ENCODE results near the gene L3MBTL4. TPM values are rescaled to one million over a fixed set of nuclear protein-coding genes. Genes with fewer than 3 reads are reported as not detected.
"Not testable (repeated sequence)": the region's sequence is repeated elsewhere in the genome, so short reads cannot be mapped to it uniquely, and the experiment has no call there.

The L3MBTL4 gene
- total and polyA plus RNA-seq, 4 donors, result 2.3 to 15.0 (median 5.0) TPM

DNA sequence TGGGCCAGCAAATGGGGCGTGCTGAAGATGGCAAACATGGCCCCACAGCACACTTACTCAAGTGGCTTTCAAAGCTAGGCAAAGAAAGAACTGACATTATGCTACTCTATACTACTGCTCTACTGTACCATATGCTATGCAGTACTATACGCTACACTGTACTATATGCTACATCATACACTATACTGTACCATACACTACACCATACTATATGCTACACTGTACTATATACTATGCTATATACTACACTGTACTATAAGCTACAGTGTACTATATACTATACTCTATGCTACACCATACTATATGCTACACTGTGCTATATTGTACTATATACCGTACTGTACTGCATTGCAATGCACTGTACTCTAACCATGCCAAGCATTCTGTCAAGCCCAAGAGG, 275.7 kb downstream of the L3MBTL4 start:
- Histone ChIP-seq H3K9me3 (ENCODE audit: control insufficient read depth in 4 of 4, low read length in 3 of 4) (no peaks in the 10 kb centered on the region), H3K27ac (ENCODE audit: low read depth in 1 of 2, low read length in 2 of 2) (no peak overlapping the region), H3K4me1 (ENCODE audit: control insufficient read depth in 4 of 4, insufficient read depth in 4 of 4, low read length in 3 of 4) (peaks cover 0 to 3% (median 0%) of the 10 kb centered on the region in 4 donors), H3K4me3 (ENCODE audit: low read depth in 1 of 3, low read length in 3 of 3) (no peak overlapping the region), H3K36me3 (ENCODE audit: control insufficient read depth in 4 of 4, insufficient read depth in 3 of 4, low read depth in 1 of 4, low read length in 3 of 4) (no peaks in the 10 kb centered on the region), H3K9ac (ENCODE audit: low read depth in 1 of 2, low read length in 2 of 2) (no peak overlapping the region), H3K27me3 (ENCODE audit: control insufficient read depth in 4 of 4, insufficient read depth in 4 of 4, low read length in 3 of 4) (no peaks in the 10 kb centered on the region)
- no peak for DNase-seq (ENCODE audit: low spot score)
- TF ChIP-seq HNF4A (conservative IDR thresholded peaks at IDR 0.05) (no peak), HNF4G (IDR thresholded peaks at IDR 0.05) (no peak), RXRA (IDR thresholded peaks at IDR 0.05) (no peak), FOXA1 (IDR thresholded peaks at IDR 0.05) (no peak), NR2F2 (IDR thresholded peaks at IDR 0.05) (no peak), SP1 (IDR thresholded peaks at IDR 0.05) (no peak), GABPA (IDR thresholded peaks at IDR 0.05 in 1 of 2, conservative IDR thresholded peaks at IDR 0.05 in 1 of 2) (no peak), RAD21 (IDR thresholded peaks at IDR 0.05) (no peak), EGR1 (IDR thresholded peaks at IDR 0.05; ENCODE audit: low read depth in 2 of 2) (no peak), JUND (IDR thresholded peaks at IDR 0.05) (no peak), TAF1 (conservative IDR thresholded peaks at IDR 0.05) (no peak)
- TF ChIP-seq, protein P1, sequence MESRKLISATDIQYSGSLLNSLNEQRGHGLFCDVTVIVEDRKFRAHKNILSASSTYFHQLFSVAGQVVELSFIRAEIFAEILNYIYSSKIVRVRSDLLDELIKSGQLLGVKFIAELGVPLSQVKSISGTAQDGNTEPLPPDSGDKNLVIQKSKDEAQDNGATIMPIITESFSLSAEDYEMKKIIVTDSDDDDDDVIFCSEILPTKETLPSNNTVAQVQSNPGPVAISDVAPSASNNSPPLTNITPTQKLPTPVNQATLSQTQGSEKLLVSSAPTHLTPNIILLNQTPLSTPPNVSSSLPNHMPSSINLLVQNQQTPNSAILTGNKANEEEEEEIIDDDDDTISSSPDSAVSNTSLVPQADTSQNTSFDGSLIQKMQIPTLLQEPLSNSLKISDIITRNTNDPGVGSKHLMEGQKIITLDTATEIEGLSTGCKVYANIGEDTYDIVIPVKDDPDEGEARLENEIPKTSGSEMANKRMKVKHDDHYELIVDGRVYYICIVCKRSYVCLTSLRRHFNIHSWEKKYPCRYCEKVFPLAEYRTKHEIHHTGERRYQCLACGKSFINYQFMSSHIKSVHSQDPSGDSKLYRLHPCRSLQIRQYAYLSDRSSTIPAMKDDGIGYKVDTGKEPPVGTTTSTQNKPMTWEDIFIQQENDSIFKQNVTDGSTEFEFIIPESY (IDR thresholded peaks at IDR 0.05), result no peak
- TF ChIP-seq, protein P2, sequence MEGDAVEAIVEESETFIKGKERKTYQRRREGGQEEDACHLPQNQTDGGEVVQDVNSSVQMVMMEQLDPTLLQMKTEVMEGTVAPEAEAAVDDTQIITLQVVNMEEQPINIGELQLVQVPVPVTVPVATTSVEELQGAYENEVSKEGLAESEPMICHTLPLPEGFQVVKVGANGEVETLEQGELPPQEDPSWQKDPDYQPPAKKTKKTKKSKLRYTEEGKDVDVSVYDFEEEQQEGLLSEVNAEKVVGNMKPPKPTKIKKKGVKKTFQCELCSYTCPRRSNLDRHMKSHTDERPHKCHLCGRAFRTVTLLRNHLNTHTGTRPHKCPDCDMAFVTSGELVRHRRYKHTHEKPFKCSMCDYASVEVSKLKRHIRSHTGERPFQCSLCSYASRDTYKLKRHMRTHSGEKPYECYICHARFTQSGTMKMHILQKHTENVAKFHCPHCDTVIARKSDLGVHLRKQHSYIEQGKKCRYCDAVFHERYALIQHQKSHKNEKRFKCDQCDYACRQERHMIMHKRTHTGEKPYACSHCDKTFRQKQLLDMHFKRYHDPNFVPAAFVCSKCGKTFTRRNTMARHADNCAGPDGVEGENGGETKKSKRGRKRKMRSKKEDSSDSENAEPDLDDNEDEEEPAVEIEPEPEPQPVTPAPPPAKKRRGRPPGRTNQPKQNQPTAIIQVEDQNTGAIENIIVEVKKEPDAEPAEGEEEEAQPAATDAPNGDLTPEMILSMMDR (IDR thresholded peaks at IDR 0.05; ENCODE audit: low read depth, low read length, missing input control), result no peak
- 96% methylated on average over 3 of the region's 3 CpGs for WGBS

DNA sequence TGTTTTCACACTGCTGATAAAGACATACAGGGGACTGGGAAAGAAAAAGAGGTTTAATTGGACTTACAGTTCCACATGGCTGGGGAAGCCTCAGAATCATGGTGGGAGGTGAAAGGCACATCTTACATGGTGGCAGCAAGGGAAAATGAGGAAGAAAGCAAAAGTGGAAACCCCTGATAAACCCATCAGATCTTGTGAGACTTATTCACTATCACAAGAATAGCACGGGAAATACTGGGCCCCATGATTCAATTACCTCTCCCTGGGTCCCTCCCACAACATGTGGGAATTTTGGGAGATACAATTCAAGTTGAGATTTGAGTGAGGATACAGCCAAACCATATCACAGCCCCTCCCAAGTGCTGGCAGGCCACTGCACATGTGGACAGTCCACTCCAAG, 278.8 kb downstream of the L3MBTL4 start:
- not testable (repeated sequence) for H3K9ac ChIP-seq (ENCODE audit: low read depth in 1 of 2, low read length in 2 of 2)

DNA sequence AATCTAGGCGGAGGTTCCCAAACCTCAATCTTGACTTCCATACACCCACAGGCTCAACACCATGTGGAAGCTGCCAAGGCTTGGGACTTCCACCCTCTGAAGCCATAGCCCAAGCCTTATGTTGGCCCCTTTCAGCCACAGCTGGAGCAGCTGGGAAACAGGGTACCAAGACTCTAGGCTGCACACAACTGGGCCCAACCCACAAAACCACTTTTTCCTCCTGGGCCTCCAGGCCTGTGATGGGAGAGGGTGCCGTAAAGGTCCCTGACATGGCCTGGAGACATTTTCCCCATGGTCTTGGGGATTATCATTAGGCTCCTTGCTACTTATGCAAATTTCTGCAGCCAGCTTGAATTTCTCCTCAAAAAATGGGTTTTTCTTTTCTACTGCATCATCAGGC, 279.7 kb downstream of the L3MBTL4 start:
- not testable (repeated sequence) for H3K27ac ChIP-seq (ENCODE audit: low read depth in 1 of 2, low read length in 2 of 2); H3K4me1 ChIP-seq (ENCODE audit: control insufficient read depth in 4 of 4, insufficient read depth in 4 of 4, low read length in 3 of 4); H3K4me3 ChIP-seq (ENCODE audit: low read depth in 1 of 3, low read length in 3 of 3); DNase-seq (ENCODE audit: low spot score); H3K27me3 ChIP-seq (ENCODE audit: control insufficient read depth in 4 of 4, insufficient read depth in 4 of 4, low read length in 3 of 4); H3K36me3 ChIP-seq (ENCODE audit: control insufficient read depth in 4 of 4, insufficient read depth in 3 of 4, low read depth in 1 of 4, low read length in 3 of 4); H3K9me3 ChIP-seq (ENCODE audit: control insufficient read depth in 4 of 4, low read length in 3 of 4); H3K9ac ChIP-seq (ENCODE audit: low read depth in 1 of 2, low read length in 2 of 2)
- 98% methylated on average over 2 of the region's 2 CpGs for WGBS

More for the DNA sequence above, 278.8 kb downstream of the L3MBTL4 start:
- H3K9me3 ChIP-seq (ENCODE audit: control insufficient read depth in 4 of 4, low read length in 3 of 4); H3K4me1 ChIP-seq (ENCODE audit: control insufficient read depth in 4 of 4, insufficient read depth in 4 of 4, low read length in 3 of 4); H3K27ac ChIP-seq (ENCODE audit: low read depth in 1 of 2, low read length in 2 of 2); H3K4me3 ChIP-seq (ENCODE audit: low read depth in 1 of 3, low read length in 3 of 3); H3K36me3 ChIP-seq (ENCODE audit: control insufficient read depth in 4 of 4, insufficient read depth in 3 of 4, low read depth in 1 of 4, low read length in 3 of 4); DNase-seq (ENCODE audit: low spot score); H3K27me3 ChIP-seq (ENCODE audit: control insufficient read depth in 4 of 4, insufficient read depth in 4 of 4, low read length in 3 of 4): not testable (repeated sequence)
- WGBS, result 92% methylated on average over 1 of the region's 1 CpG

Data from liver (tissue), 9 donors.